ENCODE results near the gene CCSER1.

The CCSER1 gene

GRCh38 chr4:91035276-91035675 is 908.1 kb downstream of the CCSER1 start:
- no peaks in the 10 kb centered on the region for H3K4me1 ChIP-seq
- no peak overlapping the region for H3K4me3 ChIP-seq
- H3K27ac ChIP-seq = no peak overlapping the region
- H3K9me3 ChIP-seq (replicated peaks in 1 of 11) = no peaks in the 10 kb centered on the region
- H3K9ac ChIP-seq = no peak overlapping the region
- H3K4me2 ChIP-seq = no peak overlapping the region
- TF ChIP-seq Cebpa-rat (IDR thresholded peaks at IDR 0.05) = no peak
- no peaks in the 10 kb centered on the region for H3K36me3 ChIP-seq
- no peaks in the 10 kb centered on the region for H3K27me3 ChIP-seq
- H4K20me1 ChIP-seq = no peaks in the 10 kb centered on the region

DNA sequence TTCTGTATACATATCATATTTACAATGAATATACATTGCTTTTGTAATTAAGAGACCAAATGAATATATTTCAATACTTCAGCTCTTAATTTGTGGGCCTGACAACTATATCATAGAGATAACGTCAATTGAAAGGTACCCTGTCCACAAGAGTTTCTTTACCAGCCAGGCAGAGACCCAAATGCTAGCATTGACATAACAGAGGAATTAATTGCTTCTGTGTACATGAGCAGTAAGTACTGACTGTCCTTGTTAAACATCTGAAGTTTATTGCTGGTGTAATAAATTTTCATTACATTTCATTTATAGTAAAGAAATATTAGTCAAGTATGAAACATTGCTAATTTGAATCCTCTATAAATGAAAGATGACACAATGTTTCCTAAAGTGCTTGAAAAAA is 910.8 kb downstream of the CCSER1 start:
- Histone ChIP-seq H3K4me2 (no peak overlapping the region), H3K9ac (no peak overlapping the region), H3K9me3 (replicated peaks in 1 of 11) (no peaks in the 10 kb centered on the region), H3K27ac (no peak overlapping the region), H4K20me1 (no peaks in the 10 kb centered on the region), H3K36me3 (no peaks in the 10 kb centered on the region), H3K4me1 (no peaks in the 10 kb centered on the region), H3K4me3 (no peak overlapping the region), H3K27me3 (no peaks in the 10 kb centered on the region)
- no peak for TF ChIP-seq Cebpa-rat (IDR thresholded peaks at IDR 0.05)

GRCh38 chr4:91057871-91058270 is 930.7 kb downstream of the CCSER1 start:
- Histone ChIP-seq H3K9me3 (replicated peaks in 1 of 11) (no peaks in the 10 kb centered on the region), H3K9ac (no peak overlapping the region), H3K36me3 (no peaks in the 10 kb centered on the region), H3K4me2 (no peak overlapping the region), H4K20me1 (no peaks in the 10 kb centered on the region), H3K4me3 (no peak overlapping the region), H3K4me1 (no peaks in the 10 kb centered on the region), H3K27me3 (no peaks in the 10 kb centered on the region), H3K27ac (no peak overlapping the region)
- TF ChIP-seq Cebpa-rat (IDR thresholded peaks at IDR 0.05) = no peak

DNA sequence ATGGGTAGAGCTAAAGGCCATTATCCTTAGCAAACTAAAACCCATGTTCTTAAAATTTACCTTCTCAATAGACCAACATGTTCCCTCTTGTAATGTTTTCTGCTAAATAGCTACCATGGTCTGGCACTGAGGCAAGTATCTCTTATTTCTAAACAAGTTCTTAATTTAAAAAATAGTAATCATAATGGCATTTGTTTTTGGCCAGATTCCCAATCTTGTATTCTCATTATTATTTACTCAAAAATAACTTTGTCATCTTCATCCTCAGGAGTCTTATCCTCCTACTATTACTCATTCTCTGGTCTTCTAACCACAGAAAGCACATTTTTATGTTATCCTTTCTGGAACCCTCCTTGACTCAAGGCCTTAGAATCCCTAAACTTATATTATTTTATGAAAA is 931.2 kb downstream of the CCSER1 start:
- Histone ChIP-seq H3K4me3 (no peak overlapping the region), H3K36me3 (no peaks in the 10 kb centered on the region), H3K4me1 (no peaks in the 10 kb centered on the region), H3K4me2 (no peak overlapping the region), H3K9me3 (replicated peaks in 1 of 11) (no peaks in the 10 kb centered on the region), H3K27ac (no peak overlapping the region), H3K27me3 (no peaks in the 10 kb centered on the region), H4K20me1 (no peaks in the 10 kb centered on the region), H3K9ac (no peak overlapping the region)
- no peak for TF ChIP-seq Cebpa-rat (IDR thresholded peaks at IDR 0.05)

- H3K36me3 ChIP-seq = no peaks in the 10 kb centered on the region
- peaks cover 0 to 11% (median 0%) of the 10 kb centered on the region in 10 experiments; a peak in 5 of 20 replicates for H3K4me1 ChIP-seq
- peak overlapping the region in 1 of 11 experiments; percentile 25; a peak in 1 of 22 replicates for H3K9ac ChIP-seq
- no peaks in the 10 kb centered on the region for H3K27me3 ChIP-seq
- H4K20me1 ChIP-seq = no peaks in the 10 kb centered on the region
- no peaks in the 10 kb centered on the region for H3K9me3 ChIP-seq (replicated peaks in 1 of 11)
- TF ChIP-seq Cebpa-rat (IDR thresholded peaks at IDR 0.05) = no peak
- peak overlapping the region in 2 of 11 experiments; percentile 4 to 25; a peak in 2 of 22 replicates for H3K4me2 ChIP-seq
- no peak overlapping the region for H3K4me3 ChIP-seq
- H3K27ac ChIP-seq = no peak overlapping the region
These were observed 937.1 kb downstream of the CCSER1 start for GRCh38 chr4:91064157-91064853.

- Histone ChIP-seq H4K20me1 (no peaks in the 10 kb centered on the region), H3K27me3 (no peaks in the 10 kb centered on the region), H3K9me3 (replicated peaks in 1 of 11) (no peaks in the 10 kb centered on the region), H3K4me2 (no peak overlapping the region), H3K27ac (no peak overlapping the region), H3K36me3 (no peaks in the 10 kb centered on the region), H3K9ac (no peak overlapping the region), H3K4me3 (no peak overlapping the region), H3K4me1 (peaks cover 0 to 11% (median 0%) of the 10 kb centered on the region in 10 experiments; a peak in 5 of 20 replicates)
- TF ChIP-seq Cebpa-rat (IDR thresholded peaks at IDR 0.05) = peak in 2 of 11 experiments; percentile 41 to 56; a peak in 1 of 22 replicates
These were observed 937.9 kb downstream of the CCSER1 start for GRCh38 chr4:91065117-91065516.

DNA sequence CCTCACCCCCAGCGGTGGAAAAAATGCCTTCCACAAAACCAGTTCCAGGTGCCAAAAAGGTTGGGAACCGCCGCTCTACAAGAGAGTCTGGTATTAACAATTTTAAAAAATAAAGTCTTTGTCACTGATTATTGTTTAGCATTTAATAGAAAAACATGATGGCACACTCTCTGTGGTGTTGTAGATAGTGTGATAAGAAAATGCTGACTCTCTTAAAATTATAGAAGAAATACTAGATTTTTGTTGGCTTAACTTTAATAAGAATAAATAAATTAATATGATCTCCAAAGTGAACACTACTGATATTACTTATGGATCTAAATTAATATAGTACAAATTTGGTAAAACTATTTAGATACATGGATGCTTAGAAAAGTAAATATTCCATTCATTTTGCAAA is 943.5 kb downstream of the CCSER1 start:
- Histone ChIP-seq H3K9ac (no peak overlapping the region), H3K4me3 (no peak overlapping the region), H3K9me3 (replicated peaks in 1 of 11) (no peaks in the 10 kb centered on the region), H3K27me3 (no peaks in the 10 kb centered on the region), H4K20me1 (no peaks in the 10 kb centered on the region), H3K4me1 (no peaks in the 10 kb centered on the region), H3K27ac (no peak overlapping the region), H3K4me2 (no peak overlapping the region), H3K36me3 (no peaks in the 10 kb centered on the region)
- no peak for TF ChIP-seq Cebpa-rat (IDR thresholded peaks at IDR 0.05)

DNA sequence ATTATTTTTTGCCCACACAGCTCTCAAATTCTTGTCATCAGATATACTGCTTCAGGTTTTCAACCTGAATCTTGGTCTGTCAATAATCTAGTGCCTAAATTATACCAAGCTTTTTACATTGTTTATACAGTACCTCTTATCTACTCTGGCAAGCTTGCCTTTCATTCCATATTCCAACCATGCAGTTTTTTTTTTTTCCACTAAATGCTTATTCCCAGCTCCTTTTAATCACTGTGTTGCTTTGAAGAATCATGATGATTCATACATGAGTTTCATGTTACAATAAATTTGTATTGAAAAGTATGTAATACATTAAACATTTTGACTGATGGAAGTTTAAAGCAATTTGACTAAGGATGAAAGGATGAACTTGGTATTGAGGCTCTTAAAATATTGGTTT is 949.0 kb downstream of the CCSER1 start:
- no peaks in the 10 kb centered on the region for H4K20me1 ChIP-seq
- H3K4me1 ChIP-seq = no peaks in the 10 kb centered on the region
- no peak overlapping the region for H3K4me3 ChIP-seq
- H3K9me3 ChIP-seq (replicated peaks in 1 of 11) = peaks cover 0 to 19% (median 9%) of the 10 kb centered on the region in 11 experiments; a peak in 13 of 22 replicates
- H3K36me3 ChIP-seq = no peaks in the 10 kb centered on the region
- no peak overlapping the region for H3K9ac ChIP-seq
- H3K4me2 ChIP-seq = no peak overlapping the region
- H3K27me3 ChIP-seq = no peaks in the 10 kb centered on the region
- no peak overlapping the region for H3K27ac ChIP-seq
- TF ChIP-seq Cebpa-rat (IDR thresholded peaks at IDR 0.05) = no peak

DNA sequence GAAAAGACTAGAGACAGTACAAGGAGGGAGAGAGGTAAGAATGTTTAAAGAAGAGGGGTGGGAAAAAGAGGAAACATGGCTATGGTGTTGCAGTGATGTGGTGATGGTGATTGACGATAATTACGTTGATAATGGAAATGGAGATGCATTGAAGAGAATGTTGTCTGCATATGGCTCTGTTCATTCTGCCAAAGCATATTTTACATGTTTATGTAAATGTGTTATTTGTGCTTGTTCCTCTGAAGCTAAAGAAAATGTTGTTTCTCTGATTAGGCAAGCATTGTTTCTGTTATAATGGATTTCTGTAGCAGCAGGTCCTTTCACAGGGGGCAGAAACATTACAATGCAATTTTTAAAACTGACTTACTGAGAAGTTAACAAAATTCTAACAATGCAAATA is 958.8 kb downstream of the CCSER1 start:
- Histone ChIP-seq H3K27ac (no peak overlapping the region), H3K4me2 (no peak overlapping the region), H3K4me3 (no peak overlapping the region)

GRCh38 chr4:91087743-91088142 is 960.5 kb downstream of the CCSER1 start:
- Histone ChIP-seq H4K20me1 (no peaks in the 10 kb centered on the region), H3K4me2 (no peak overlapping the region), H3K9ac (no peak overlapping the region), H3K27me3 (no peaks in the 10 kb centered on the region), H3K27ac (no peak overlapping the region), H3K9me3 (replicated peaks in 1 of 11) (no peaks in the 10 kb centered on the region), H3K4me1 (no peaks in the 10 kb centered on the region), H3K4me3 (no peak overlapping the region), H3K36me3 (no peaks in the 10 kb centered on the region)
- no peak for TF ChIP-seq Cebpa-rat (IDR thresholded peaks at IDR 0.05)

More for the DNA sequence above, 958.8 kb downstream of the CCSER1 start:
- Histone ChIP-seq H3K27me3 (no peaks in the 10 kb centered on the region), H3K9ac (no peak overlapping the region), H3K9me3 (replicated peaks in 1 of 11) (no peaks in the 10 kb centered on the region), H4K20me1 (no peaks in the 10 kb centered on the region), H3K4me1 (no peaks in the 10 kb centered on the region), H3K36me3 (no peaks in the 10 kb centered on the region)
- no peak for TF ChIP-seq Cebpa-rat (IDR thresholded peaks at IDR 0.05)

Measured in BLaER1 treated with 17β-estradiol and CSF1 and Interleukin-3, amounts not matched to agents 10 nM and 100 nM (cell line).